Astrocyte (in vitro differentiated cells and primary cell): ENCODE measurements around the gene SLC9A7. TPM values are rescaled to one million over a fixed set of nuclear protein-coding genes. Genes with fewer than 3 reads are reported as not detected.
A peak's percentile ranks its signal among the peaks of the same experiment; 100 is the strongest.

Experiments used
- DNase-seq: peaks from one replicate; pipeline ENCODE4 v3.0.0-alpha.2; 2010; ENCODE audit warnings: low read depth
- FAIRE-seq: peaks from 2 replicates; lab custom pipeline; 2011; peaks lifted over from hg19 to GRCh38; lab: Jason Lieb, UNC
- H2AFZ ChIP-seq: 2 replicates; pipeline ENCODE4 v1.6.0; 2012; ENCODE audit warnings: low read depth, low read length, inconsistent platforms
- H3K27ac ChIP-seq: 2 replicates; pipeline ENCODE4 v1.5.1; 2011; ENCODE audit warnings: low read depth, low read length, inconsistent platforms
- H3K27me3 ChIP-seq: 2 replicates; pipeline ENCODE4 v1.6.0; 2011; ENCODE audit warnings: low read length, inconsistent platforms; ENCODE audit not compliant: insufficient read depth
- H3K36me3 ChIP-seq: 2 replicates; pipeline ENCODE4 v1.5.1; 2011; ENCODE audit warnings: low read length, inconsistent platforms; ENCODE audit not compliant: insufficient read depth
- H3K4me1 ChIP-seq: 2 replicates; pipeline ENCODE4 v1.5.1; 2011; ENCODE audit warnings: low read length, inconsistent platforms; ENCODE audit not compliant: insufficient read depth
- H3K4me2 ChIP-seq: 2 replicates; pipeline ENCODE4 v1.6.0; 2012; ENCODE audit warnings: low read length, inconsistent platforms
- H3K4me3 ChIP-seq: 2 replicates; pipeline ENCODE4 v1.5.1; 2011; ENCODE audit warnings: low read depth, mild to moderate bottlenecking, low read length, inconsistent platforms; ENCODE audit not compliant: insufficient read depth
- H3K79me2 ChIP-seq: 2 replicates; pipeline ENCODE4 v1.6.0; 2012; ENCODE audit warnings: mild to moderate bottlenecking, low read length, inconsistent platforms; ENCODE audit not compliant: insufficient read depth
- H3K9ac ChIP-seq: 2 replicates; pipeline ENCODE4 v1.6.0; 2012; ENCODE audit warnings: mild to moderate bottlenecking, low read length, inconsistent platforms
- H3K9me3 ChIP-seq: 2 replicates; pipeline ENCODE4 v1.5.1; 2012; ENCODE audit warnings: low read depth, mild to moderate bottlenecking, low read length, inconsistent platforms; ENCODE audit not compliant: insufficient read depth
- H4K20me1 ChIP-seq: 2 replicates; pipeline ENCODE4 v1.6.0; 2012; ENCODE audit warnings: low read length, inconsistent platforms; ENCODE audit not compliant: insufficient read depth
- H3K27ac Mint-ChIP-seq: one replicate; pipeline ENCODE4 v1.8.0; 2021; ENCODE audit warnings: mild to moderate bottlenecking, mixed read lengths; ENCODE audit not compliant: unreplicated experiment
- H3K27me3 Mint-ChIP-seq: one replicate; pipeline ENCODE4 v1.8.0; 2021; ENCODE audit warnings: low read depth, mixed read lengths; ENCODE audit not compliant: unreplicated experiment
- H3K36me3 Mint-ChIP-seq: one replicate; pipeline ENCODE4 v1.8.0; 2021; ENCODE audit warnings: low read depth, mixed read lengths; ENCODE audit not compliant: unreplicated experiment
- H3K4me1 Mint-ChIP-seq: one replicate; pipeline ENCODE4 v1.8.0; 2021; ENCODE audit warnings: low read depth, mixed read lengths; ENCODE audit not compliant: unreplicated experiment
- H3K4me3 Mint-ChIP-seq: one replicate; pipeline ENCODE4 v1.8.0; 2021; ENCODE audit warnings: mild to moderate bottlenecking, moderate library complexity, mixed read lengths; ENCODE audit not compliant: unreplicated experiment
- H3K9me3 Mint-ChIP-seq: one replicate; pipeline ENCODE4 v1.8.0; 2021; ENCODE audit warnings: mild to moderate bottlenecking, mixed read lengths; ENCODE audit not compliant: unreplicated experiment
- CTCF ChIP-seq: IDR thresholded peaks from 2 replicates; pipeline ENCODE4 v1.5.1; 2011; ENCODE audit warnings: low read depth, mild to moderate bottlenecking, inconsistent platforms, low read length, moderate library complexity; ENCODE audit not compliant: insufficient read depth
- EZH2 ChIP-seq: IDR thresholded peaks from 2 replicates; pipeline ENCODE4 v1.6.1; 2012; ENCODE audit warnings: mild to moderate bottlenecking, low read length, inconsistent platforms; ENCODE audit not compliant: insufficient read depth
- total RNA-seq: library from RNA; stranded (reverse); gene quantifications from 2 replicates; pipeline ENCODE4 v1.2.1, GENCODE V29; 2021

Gene SLC9A7
- total RNA-seq, 1 donor from 2014 or later, result 21.0 TPM

DNA sequence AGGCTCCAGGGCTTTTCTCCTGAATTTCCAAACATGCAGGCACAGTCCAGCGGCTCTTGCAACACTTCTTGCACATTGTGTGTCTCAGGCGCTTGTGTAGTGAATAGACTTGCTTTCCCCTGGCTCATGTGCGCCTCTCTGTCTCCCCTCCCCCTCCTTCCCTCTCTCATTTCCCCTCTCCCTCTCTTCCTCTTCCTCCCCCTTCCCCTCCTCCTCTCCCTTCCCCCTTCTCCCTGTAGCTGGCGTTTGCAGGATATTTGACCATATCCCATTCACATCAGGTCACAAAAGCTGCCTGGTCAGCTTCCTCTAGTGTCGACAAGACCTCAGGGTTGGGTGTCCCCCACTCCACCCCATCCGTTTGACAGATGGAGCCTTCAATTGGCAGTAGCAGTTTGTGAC, 182.9 kb downstream of the SLC9A7 start:
- H3K9ac ChIP-seq, result peak overlapping the region; percentile 76
- no peaks in the 10 kb centered on the region for H3K9me3 ChIP-seq
- DNase-seq (no peak), FAIRE-seq (peak; percentile 20)
- H3K27me3 ChIP-seq, result no peaks in the 10 kb centered on the region
- Mint-ChIP-seq H3K27me3 (no peaks in the 10 kb centered on the region), H3K4me1 (peaks cover 12% of the 10 kb centered on the region), H3K4me3 (peak overlapping the region; percentile 88), H3K36me3 (no peaks in the 10 kb centered on the region), H3K9me3 (no peaks in the 10 kb centered on the region), H3K27ac (no peak overlapping the region)
- H3K4me2 ChIP-seq, result peak overlapping the region; percentile 92
- H3K79me2 ChIP-seq, result peaks cover 9% of the 10 kb centered on the region
- no peak overlapping the region for H2AFZ ChIP-seq
- H4K20me1 ChIP-seq, result peaks cover 6% of the 10 kb centered on the region
- no peak for TF ChIP-seq EZH2
- TF ChIP-seq CTCF, result no peak
- peak overlapping the region; percentile 62 for H3K4me3 ChIP-seq
- peaks cover 18% of the 10 kb centered on the region for H3K4me1 ChIP-seq
- H3K36me3 ChIP-seq, result no peaks in the 10 kb centered on the region
- H3K27ac ChIP-seq, result no peak overlapping the region

DNA sequence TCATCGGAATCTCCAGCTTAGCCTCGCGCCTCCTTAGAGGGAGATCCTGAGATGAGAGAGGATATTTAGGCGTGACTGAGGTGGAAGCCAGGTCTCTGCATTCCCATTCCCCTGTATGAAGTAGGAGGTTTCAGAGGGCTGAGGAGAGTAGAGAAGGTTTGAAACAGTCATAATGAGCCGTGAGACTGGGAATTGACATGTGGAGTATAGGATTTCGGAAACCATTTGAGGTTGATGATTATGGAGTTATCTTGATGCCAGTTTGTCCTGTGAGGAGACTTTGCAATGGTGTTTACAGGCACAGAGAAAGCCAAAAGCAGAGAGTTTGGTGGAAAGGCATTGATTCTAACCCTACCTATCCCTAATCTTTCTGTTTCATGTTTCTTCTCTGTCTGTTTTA, 183.3 kb downstream of the SLC9A7 start:
- Mint-ChIP-seq H3K9me3 (no peaks in the 10 kb centered on the region), H3K4me1 (peaks cover 12% of the 10 kb centered on the region), H3K27ac (no peak overlapping the region), H3K4me3 (peak overlapping the region; percentile 88), H3K36me3 (no peaks in the 10 kb centered on the region), H3K27me3 (no peaks in the 10 kb centered on the region)
- Histone ChIP-seq H3K4me3 (peak overlapping the region; percentile 62), H3K27me3 (no peaks in the 10 kb centered on the region), H3K27ac (no peak overlapping the region), H3K9me3 (no peaks in the 10 kb centered on the region), H4K20me1 (peaks cover 6% of the 10 kb centered on the region), H2AFZ (no peak overlapping the region), H3K9ac (peak overlapping the region; percentile 76), H3K36me3 (no peaks in the 10 kb centered on the region), H3K79me2 (peaks cover 8% of the 10 kb centered on the region), H3K4me2 (peak overlapping the region; percentile 92), H3K4me1 (peaks cover 18% of the 10 kb centered on the region)
- TF ChIP-seq EZH2 (no peak), CTCF (no peak)
- FAIRE-seq (no peak), DNase-seq (no peak)

DNA sequence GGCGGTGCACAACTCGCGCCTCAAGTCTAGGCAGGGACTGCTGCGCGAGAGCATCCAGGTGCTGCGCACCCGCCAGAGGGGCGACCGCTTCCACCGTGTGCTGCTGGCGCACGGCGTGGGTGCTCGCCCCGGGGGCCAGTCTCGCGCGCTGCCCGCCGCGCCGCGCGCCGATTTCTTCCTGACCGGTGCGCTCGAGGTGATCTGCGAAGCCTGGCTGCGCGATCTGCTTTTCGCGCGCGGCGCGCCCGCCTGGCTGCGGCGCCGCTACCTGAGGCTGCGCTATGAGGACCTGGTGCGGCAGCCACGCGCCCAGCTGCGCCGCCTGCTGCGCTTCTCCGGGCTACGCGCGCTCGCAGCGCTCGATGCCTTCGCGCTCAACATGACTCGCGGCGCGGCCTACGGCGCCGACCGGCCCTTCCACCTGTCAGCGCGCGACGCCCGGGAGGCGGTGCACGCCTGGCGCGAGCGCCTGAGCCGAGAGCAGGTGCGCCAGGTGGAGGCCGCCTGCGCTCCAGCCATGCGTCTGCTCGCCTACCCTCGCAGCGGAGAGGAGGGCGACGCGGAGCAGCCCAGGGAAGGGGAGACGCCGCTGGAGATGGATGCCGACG, 184.0 kb downstream of the SLC9A7 start:
- no peak for DNase-seq
- H3K9ac ChIP-seq, result peak overlapping the region; percentile 76
- peak overlapping the region; percentile 92 for H3K4me2 ChIP-seq
- H3K79me2 ChIP-seq, result peaks cover 4% of the 10 kb centered on the region
- TF ChIP-seq EZH2 (no peak), CTCF (no peak)
- no peaks in the 10 kb centered on the region for H3K27me3 Mint-ChIP-seq
- no peak for FAIRE-seq
- H3K36me3 ChIP-seq, result no peaks in the 10 kb centered on the region
- no peak overlapping the region for H3K27ac Mint-ChIP-seq
- peaks cover 6% of the 10 kb centered on the region for H4K20me1 ChIP-seq
- peaks cover 18% of the 10 kb centered on the region for H3K4me1 ChIP-seq
- H3K27me3 ChIP-seq, result no peaks in the 10 kb centered on the region
- peak overlapping the region; percentile 80 for H3K4me3 Mint-ChIP-seq
- no peaks in the 10 kb centered on the region for H3K36me3 Mint-ChIP-seq
- peaks cover 12% of the 10 kb centered on the region for H3K4me1 Mint-ChIP-seq
- H3K9me3 Mint-ChIP-seq, result no peaks in the 10 kb centered on the region
- H3K4me3 ChIP-seq, result peak overlapping the region; percentile 62
- H3K9me3 ChIP-seq, result no peaks in the 10 kb centered on the region
- peak overlapping the region; percentile 83 for H2AFZ ChIP-seq
- no peak overlapping the region for H3K27ac ChIP-seq
